GM19468 (cell line): ENCODE results near the gene DPYD.

ENCODE experiments used
- ATAC-seq: cut with Tn5 transposase; IDR thresholded peaks from one replicate; pipeline ENCODE4 v1.9.1; 2021; ENCODE audit warnings: mild to moderate bottlenecking, moderate library complexity, moderate number of reproducible peaks; ENCODE audit not compliant: unreplicated experiment; ENCODE audit errors: extremely low read depth

DPYD gene

GRCh38 chr1:97200595-97200994 is 720.2 kb downstream of the DPYD start:
- ATAC-seq: no peak

- no peak for ATAC-seq
Observed at GRCh38 chr1:97196825-97197516, 723.9 kb downstream of the DPYD start.

GRCh38 chr1:97192872-97193572 is 727.8 kb downstream of the DPYD start:
- ATAC-seq: no peak

- ATAC-seq: no peak
Observed at GRCh38 chr1:97190326-97190725, 730.5 kb downstream of the DPYD start.

- no peak for ATAC-seq
Observed at GRCh38 chr1:97186381-97186780, 734.5 kb downstream of the DPYD start.

- no peak for ATAC-seq
Observed at GRCh38 chr1:97174039-97174704, 746.7 kb downstream of the DPYD start.

- ATAC-seq: no peak
Observed at GRCh38 chr1:97170300-97170699, 750.5 kb downstream of the DPYD start.

GRCh38 chr1:97168056-97168455 is 752.8 kb downstream of the DPYD start:
- no peak for ATAC-seq

- ATAC-seq: no peak
Observed at GRCh38 chr1:97167246-97167645, 753.6 kb downstream of the DPYD start.

GRCh38 chr1:97166626-97167025 is 754.2 kb downstream of the DPYD start:
- no peak for ATAC-seq

GRCh38 chr1:97164276-97164639 is 756.6 kb downstream of the DPYD start:
- no peak for ATAC-seq

- ATAC-seq: no peak
Observed at GRCh38 chr1:97163591-97164275, 757.1 kb downstream of the DPYD start.

GRCh38 chr1:97160818-97161217 is 760.0 kb downstream of the DPYD start:
- ATAC-seq: no peak

- ATAC-seq: no peak
Observed at GRCh38 chr1:97159342-97159741, 761.5 kb downstream of the DPYD start.

GRCh38 chr1:97158691-97159096 is 762.1 kb downstream of the DPYD start:
- ATAC-seq: no peak

- no peak for ATAC-seq
Observed at GRCh38 chr1:97157991-97158390, 762.8 kb downstream of the DPYD start.

GRCh38 chr1:97151651-97152050 is 769.2 kb downstream of the DPYD start:
- ATAC-seq: no peak

GRCh38 chr1:97145321-97145956 is 775.4 kb downstream of the DPYD start:
- ATAC-seq: no peak

GRCh38 chr1:97144527-97144926 is 776.3 kb downstream of the DPYD start:
- ATAC-seq: no peak

GRCh38 chr1:97143236-97143882 is 777.5 kb downstream of the DPYD start:
- ATAC-seq: no peak
